Measurements from ENCODE around the gene CPNE5. TPM values are rescaled to one million over a fixed set of nuclear protein-coding genes. Genes with fewer than 3 reads are reported as not detected.

CPNE5 gene
- total RNA-seq, 1 experiment from 2014 or later = 0.44 TPM

DNA sequence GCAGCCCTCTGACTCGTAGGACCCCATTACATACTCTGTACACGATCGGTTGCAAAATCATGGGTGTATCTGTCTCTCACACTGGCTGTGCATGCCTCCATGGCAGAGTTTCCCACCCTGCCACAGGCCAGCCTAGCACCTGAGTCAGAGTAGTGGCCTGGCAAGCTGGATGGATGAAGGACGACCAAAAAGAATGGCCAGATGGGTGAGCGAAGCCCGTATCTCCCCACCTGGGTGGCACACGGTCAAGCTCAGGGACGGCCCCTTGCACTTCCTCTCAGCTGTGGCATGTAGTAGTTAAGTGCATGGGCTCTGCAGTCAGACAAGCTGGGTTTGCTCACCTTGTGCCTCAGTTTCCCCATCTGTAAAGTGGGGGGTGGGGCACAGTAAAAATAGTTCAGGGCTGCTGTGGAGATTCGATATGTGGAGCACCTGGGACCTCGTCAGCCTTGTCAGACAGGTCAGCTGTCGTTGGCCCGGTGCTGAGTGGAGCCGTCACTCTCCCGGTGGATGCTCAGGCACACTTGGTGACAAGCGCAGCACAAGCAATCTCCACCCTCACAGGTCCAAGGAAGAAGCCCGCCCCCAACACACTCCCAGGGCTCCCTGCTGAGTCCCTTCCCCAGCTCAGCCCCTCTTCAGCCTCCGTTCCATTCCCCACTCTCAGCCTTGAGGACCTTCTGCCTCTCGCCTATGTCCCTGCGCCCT, 12.6 kb downstream of the CPNE5 start:
- Histone ChIP-seq H3K4me1 (ENCODE audit: control insufficient read depth, insufficient read depth, low read length) (peaks cover 5% of the 10 kb centered on the region; the same call in 1 of the 2 replicates), H3K27me3 (ENCODE audit: control insufficient read depth, insufficient read depth, low read length) (no peaks in the 10 kb centered on the region), H3K4me3 (ENCODE audit: low read depth in 2 of 2, low read length in 2 of 2) (no peak overlapping the region), H3K36me3 (ENCODE audit: control insufficient read depth, insufficient read depth, low read length) (no peaks in the 10 kb centered on the region), H3K27ac (ENCODE audit: low read length) (no peak overlapping the region), H3K9me3 (ENCODE audit: control insufficient read depth, insufficient read depth, low read depth, low read length) (no peaks in the 10 kb centered on the region)
- no peak for DNase-seq (ENCODE audit: low read depth, low spot score)
- no TSS peak for BruUV-seq (replicated peaks)
- in situ Hi-C loops (cut with HindIII; ENCODE audit: low pct_unique_long_range_greater_than_20kb, low sequenced_read_pairs) = no loop called here
- intact Hi-C loops (cut with micrococcal nuclease; ENCODE audit: unreplicated experiment) = no loop called here
- POLR2A ChIA-PET = no interaction called here
- TF ChIP-seq, protein P1, sequence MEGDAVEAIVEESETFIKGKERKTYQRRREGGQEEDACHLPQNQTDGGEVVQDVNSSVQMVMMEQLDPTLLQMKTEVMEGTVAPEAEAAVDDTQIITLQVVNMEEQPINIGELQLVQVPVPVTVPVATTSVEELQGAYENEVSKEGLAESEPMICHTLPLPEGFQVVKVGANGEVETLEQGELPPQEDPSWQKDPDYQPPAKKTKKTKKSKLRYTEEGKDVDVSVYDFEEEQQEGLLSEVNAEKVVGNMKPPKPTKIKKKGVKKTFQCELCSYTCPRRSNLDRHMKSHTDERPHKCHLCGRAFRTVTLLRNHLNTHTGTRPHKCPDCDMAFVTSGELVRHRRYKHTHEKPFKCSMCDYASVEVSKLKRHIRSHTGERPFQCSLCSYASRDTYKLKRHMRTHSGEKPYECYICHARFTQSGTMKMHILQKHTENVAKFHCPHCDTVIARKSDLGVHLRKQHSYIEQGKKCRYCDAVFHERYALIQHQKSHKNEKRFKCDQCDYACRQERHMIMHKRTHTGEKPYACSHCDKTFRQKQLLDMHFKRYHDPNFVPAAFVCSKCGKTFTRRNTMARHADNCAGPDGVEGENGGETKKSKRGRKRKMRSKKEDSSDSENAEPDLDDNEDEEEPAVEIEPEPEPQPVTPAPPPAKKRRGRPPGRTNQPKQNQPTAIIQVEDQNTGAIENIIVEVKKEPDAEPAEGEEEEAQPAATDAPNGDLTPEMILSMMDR (IDR thresholded peaks at IDR 0.05) = no peak
- CTCF ChIA-PET = no interaction called here
- peak; percentile 22; the same call in 1 of the 2 replicates for ATAC-seq

DNA sequence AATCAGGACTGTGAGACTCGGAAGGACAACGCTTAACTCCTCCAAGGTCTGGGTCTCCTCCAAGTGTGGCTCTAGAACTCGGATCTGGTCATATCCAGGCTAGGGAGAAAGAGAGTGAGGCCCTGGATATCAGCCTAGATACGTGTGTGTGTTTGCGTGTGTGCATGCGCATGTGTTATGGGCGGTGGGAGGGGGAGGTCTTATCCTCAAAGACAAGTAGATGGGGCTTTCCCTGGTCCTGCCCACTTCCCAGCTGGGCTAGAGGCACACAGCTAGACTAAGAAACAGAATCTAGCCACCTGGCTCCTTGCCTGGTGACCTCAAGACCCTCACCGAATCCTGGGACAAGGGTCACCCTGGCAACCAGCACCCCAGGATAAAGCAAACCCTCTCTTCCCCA, 13.2 kb downstream of the CPNE5 start:
- in situ Hi-C loops (cut with HindIII; ENCODE audit: low pct_unique_long_range_greater_than_20kb, low sequenced_read_pairs) = no loop called here
- CTCF ChIA-PET = no interaction called here
- Histone ChIP-seq H3K27me3 (ENCODE audit: control insufficient read depth, insufficient read depth, low read length) (no peaks in the 10 kb centered on the region), H3K9me3 (ENCODE audit: control insufficient read depth, insufficient read depth, low read depth, low read length) (no peaks in the 10 kb centered on the region), H3K4me3 (ENCODE audit: low read depth in 2 of 2, low read length in 2 of 2) (no peak overlapping the region), H3K4me1 (ENCODE audit: control insufficient read depth, insufficient read depth, low read length) (peaks cover 5% of the 10 kb centered on the region; the same call in 1 of the 2 replicates), H3K36me3 (ENCODE audit: control insufficient read depth, insufficient read depth, low read length) (no peaks in the 10 kb centered on the region), H3K27ac (ENCODE audit: low read length) (no peak overlapping the region)
- BruUV-seq (replicated peaks) = no TSS peak
- POLR2A ChIA-PET = no interaction called here
- DNase-seq (ENCODE audit: low read depth, low spot score) (no peak), ATAC-seq (no peak)
- intact Hi-C loops (cut with micrococcal nuclease; ENCODE audit: unreplicated experiment) = no loop called here
- TF ChIP-seq SIN3A (IDR thresholded peaks at IDR 0.05; ENCODE audit: borderline replicate concordance, insufficient read depth, low read depth, low read length) = no peak
- no peak for TF ChIP-seq POLR2AphosphoS5 (IDR thresholded peaks at IDR 0.05; ENCODE audit: low read depth, low read length)
- TF ChIP-seq, protein P2, sequence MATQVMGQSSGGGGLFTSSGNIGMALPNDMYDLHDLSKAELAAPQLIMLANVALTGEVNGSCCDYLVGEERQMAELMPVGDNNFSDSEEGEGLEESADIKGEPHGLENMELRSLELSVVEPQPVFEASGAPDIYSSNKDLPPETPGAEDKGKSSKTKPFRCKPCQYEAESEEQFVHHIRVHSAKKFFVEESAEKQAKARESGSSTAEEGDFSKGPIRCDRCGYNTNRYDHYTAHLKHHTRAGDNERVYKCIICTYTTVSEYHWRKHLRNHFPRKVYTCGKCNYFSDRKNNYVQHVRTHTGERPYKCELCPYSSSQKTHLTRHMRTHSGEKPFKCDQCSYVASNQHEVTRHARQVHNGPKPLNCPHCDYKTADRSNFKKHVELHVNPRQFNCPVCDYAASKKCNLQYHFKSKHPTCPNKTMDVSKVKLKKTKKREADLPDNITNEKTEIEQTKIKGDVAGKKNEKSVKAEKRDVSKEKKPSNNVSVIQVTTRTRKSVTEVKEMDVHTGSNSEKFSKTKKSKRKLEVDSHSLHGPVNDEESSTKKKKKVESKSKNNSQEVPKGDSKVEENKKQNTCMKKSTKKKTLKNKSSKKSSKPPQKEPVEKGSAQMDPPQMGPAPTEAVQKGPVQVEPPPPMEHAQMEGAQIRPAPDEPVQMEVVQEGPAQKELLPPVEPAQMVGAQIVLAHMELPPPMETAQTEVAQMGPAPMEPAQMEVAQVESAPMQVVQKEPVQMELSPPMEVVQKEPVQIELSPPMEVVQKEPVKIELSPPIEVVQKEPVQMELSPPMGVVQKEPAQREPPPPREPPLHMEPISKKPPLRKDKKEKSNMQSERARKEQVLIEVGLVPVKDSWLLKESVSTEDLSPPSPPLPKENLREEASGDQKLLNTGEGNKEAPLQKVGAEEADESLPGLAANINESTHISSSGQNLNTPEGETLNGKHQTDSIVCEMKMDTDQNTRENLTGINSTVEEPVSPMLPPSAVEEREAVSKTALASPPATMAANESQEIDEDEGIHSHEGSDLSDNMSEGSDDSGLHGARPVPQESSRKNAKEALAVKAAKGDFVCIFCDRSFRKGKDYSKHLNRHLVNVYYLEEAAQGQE (IDR thresholded peaks at IDR 0.05; ENCODE audit: insufficient read depth in 1 of 2, low read depth in 2 of 2, low read length in 1 of 2) = no peak
- TF ChIP-seq, protein P1 (IDR thresholded peaks at IDR 0.05) = no peak
- no peak for TF ChIP-seq TCF7L2 (IDR thresholded peaks at IDR 0.05; ENCODE audit: low read depth, low read length)

Measured in Panc1 (cell line).